ENCODE data around the gene HOXA7. TPM values are rescaled to one million over a fixed set of nuclear protein-coding genes. Genes with fewer than 3 reads are reported as not detected.

The HOXA7 gene
- total RNA-seq, 1 donor from 2014 or later = 12.0 TPM

- H3K36me3 ChIP-seq = no peaks in the 10 kb centered on the region
- peaks cover 66% of the 10 kb centered on the region for H3K27me3 ChIP-seq
- no peak overlapping the region for H3K4me3 ChIP-seq
- no peak overlapping the region for H3K27ac ChIP-seq
- TF ChIP-seq, protein P1, sequence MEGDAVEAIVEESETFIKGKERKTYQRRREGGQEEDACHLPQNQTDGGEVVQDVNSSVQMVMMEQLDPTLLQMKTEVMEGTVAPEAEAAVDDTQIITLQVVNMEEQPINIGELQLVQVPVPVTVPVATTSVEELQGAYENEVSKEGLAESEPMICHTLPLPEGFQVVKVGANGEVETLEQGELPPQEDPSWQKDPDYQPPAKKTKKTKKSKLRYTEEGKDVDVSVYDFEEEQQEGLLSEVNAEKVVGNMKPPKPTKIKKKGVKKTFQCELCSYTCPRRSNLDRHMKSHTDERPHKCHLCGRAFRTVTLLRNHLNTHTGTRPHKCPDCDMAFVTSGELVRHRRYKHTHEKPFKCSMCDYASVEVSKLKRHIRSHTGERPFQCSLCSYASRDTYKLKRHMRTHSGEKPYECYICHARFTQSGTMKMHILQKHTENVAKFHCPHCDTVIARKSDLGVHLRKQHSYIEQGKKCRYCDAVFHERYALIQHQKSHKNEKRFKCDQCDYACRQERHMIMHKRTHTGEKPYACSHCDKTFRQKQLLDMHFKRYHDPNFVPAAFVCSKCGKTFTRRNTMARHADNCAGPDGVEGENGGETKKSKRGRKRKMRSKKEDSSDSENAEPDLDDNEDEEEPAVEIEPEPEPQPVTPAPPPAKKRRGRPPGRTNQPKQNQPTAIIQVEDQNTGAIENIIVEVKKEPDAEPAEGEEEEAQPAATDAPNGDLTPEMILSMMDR (IDR thresholded peaks at IDR 0.05) = no peak
- no peak for DNase-seq (ENCODE audit: low spot score in 2 of 2)
- intact Hi-C loops (cut with DNase I) = loop anchor here (10.0 kb wide), 1 partner anchor 1273 kb away; no protein-coding TSS in a partner anchor
- peaks cover 0 to 9% of the 10 kb centered on the region in 2 donors for H3K4me1 ChIP-seq
- H3K9me3 ChIP-seq = no peaks in the 10 kb centered on the region
These were observed 11.4 kb upstream of the HOXA7 start for GRCh38 chr7:27167916-27168264.

GRCh38 chr7:27166531-27167505, 10.3 kb upstream of the HOXA7 start:
- Histone ChIP-seq H3K36me3 (no peaks in the 10 kb centered on the region), H3K27me3 (peaks cover 55% of the 10 kb centered on the region), H3K27ac (no peak overlapping the region), H3K9me3 (no peaks in the 10 kb centered on the region), H3K4me3 (peak overlapping the region; percentile 45 to 59), H3K4me1 (peaks cover 0 to 8% of the 10 kb centered on the region in 2 donors)
- DNase-seq (ENCODE audit: low spot score in 2 of 2) = no peak
- TF ChIP-seq, protein P1 (IDR thresholded peaks at IDR 0.05) = no peak
- intact Hi-C loops (cut with DNase I) = loop anchor here (10.0 kb wide), 1 partner anchor 1272 kb away; no protein-coding TSS in a partner anchor

DNA sequence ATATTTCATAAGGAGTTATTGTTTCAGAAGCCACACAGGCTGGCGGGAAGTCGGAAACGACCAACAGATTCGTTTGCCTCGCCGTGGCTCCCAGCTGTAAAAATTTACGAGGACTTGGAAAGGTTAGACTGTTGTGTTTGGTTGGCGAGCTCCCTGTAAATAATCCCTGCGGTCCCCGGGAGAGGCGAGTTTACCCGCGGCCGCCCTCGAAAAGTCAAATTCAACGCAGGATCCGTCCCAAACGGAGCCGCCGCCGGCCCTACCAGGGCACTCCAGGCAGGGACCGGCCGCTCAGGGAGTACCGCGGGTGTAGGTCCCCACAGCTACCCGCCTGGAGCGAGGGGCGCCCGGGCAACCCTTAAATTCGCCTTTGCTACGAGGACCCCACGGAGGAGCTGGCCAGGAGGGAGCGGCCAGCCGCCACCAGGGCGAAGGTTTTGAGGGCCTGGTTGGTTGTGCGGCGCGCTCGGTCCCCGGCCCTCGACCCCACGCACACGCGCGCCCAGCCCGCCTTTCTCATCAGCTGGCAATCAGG, 9.6 kb upstream of the HOXA7 start:
- intact Hi-C loops (cut with DNase I) = loop anchor here (10.0 kb wide), 1 partner anchor 1271 kb away; no protein-coding TSS in a partner anchor
- peaks cover 48% of the 10 kb centered on the region for H3K27me3 ChIP-seq
- TF ChIP-seq, protein P1 (IDR thresholded peaks at IDR 0.05) = no peak
- no peak for DNase-seq (ENCODE audit: low spot score in 2 of 2)
- H3K4me1 ChIP-seq = peaks cover 0 to 8% of the 10 kb centered on the region in 2 donors
- no peaks in the 10 kb centered on the region for H3K9me3 ChIP-seq
- no peaks in the 10 kb centered on the region for H3K36me3 ChIP-seq
- peak overlapping the region; percentile 45 to 59 for H3K4me3 ChIP-seq
- no peak overlapping the region for H3K27ac ChIP-seq

GRCh38 chr7:27165089-27165995, 8.9 kb upstream of the HOXA7 start, which contains the start of gene HOXA9:
Gene HOXA9 (minus strand): TSS chr7:27165537. CDS start chr7:27165457, 80 bp downstream.
- Histone ChIP-seq H3K27me3 (peaks cover 45% of the 10 kb centered on the region), H3K4me1 (peaks cover 0 to 8% of the 10 kb centered on the region in 2 donors), H3K4me3 (peak within 1 kb of the TSS; percentile 45 to 59), H3K27ac (no peak within 1 kb of the TSS), H3K9me3 (no peaks in the 10 kb centered on the region), H3K36me3 (no peaks in the 10 kb centered on the region)
- no peak for DNase-seq (ENCODE audit: low spot score in 2 of 2)
- TF ChIP-seq, protein P1 (IDR thresholded peaks at IDR 0.05) = no peak
- intact Hi-C loops (cut with DNase I) = loop anchor here (10.0 kb wide), 1 partner anchor 1271 kb away; no protein-coding TSS in a partner anchor
